ENCODE data around the gene MAPK9.

DNA sequence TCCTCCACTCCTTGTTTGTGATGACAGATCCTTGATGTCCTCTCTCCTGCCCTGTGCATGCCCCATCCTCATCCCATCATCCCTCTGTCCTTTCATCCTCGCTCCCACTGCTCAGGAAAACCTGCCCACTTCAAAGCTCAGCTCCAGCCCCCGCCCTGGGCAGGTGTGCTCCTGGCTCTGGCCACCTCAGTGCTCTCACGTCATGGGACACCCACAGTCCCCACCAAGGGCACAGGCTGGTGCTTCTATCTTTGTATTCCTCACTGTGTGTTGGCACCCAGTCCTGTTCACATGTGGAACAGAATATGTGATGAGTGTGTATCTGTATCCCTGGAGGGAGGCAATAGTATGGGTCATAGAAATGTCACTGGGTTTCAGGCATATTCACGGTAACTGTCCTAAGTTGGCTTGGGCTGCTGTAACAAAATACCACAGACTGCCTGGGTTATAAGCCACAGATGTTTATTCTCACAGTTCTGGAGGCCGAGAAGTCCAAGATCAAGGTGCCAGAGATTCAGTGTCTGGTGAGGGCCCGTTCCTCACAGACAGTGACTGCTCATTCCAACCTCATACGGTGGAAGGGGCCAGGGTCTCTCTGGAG, 47.8 kb upstream of the MAPK9 start:
- TF ChIP-seq EZH2phosphoT487 (IDR thresholded peaks at IDR 0.05; ENCODE audit: insufficient read depth, low read depth): no peak
- TF ChIP-seq EZH2 (IDR thresholded peaks at IDR 0.05; ENCODE audit: insufficient read depth, poor library complexity, severe bottlenecking): no peak
